Measurements from ENCODE around the gene REX1BD. TPM values are rescaled to one million over a fixed set of nuclear protein-coding genes. Genes with fewer than 3 reads are reported as not detected.
A peak's percentile ranks its signal among the peaks of the same experiment; 100 is the strongest.

The REX1BD gene
- total and polyA plus RNA-seq, 2 of the 13 experiments (the other 11 are each of a cell fraction or from before 2014, with no cell fraction given): 7.5 to 25.4 TPM

DNA sequence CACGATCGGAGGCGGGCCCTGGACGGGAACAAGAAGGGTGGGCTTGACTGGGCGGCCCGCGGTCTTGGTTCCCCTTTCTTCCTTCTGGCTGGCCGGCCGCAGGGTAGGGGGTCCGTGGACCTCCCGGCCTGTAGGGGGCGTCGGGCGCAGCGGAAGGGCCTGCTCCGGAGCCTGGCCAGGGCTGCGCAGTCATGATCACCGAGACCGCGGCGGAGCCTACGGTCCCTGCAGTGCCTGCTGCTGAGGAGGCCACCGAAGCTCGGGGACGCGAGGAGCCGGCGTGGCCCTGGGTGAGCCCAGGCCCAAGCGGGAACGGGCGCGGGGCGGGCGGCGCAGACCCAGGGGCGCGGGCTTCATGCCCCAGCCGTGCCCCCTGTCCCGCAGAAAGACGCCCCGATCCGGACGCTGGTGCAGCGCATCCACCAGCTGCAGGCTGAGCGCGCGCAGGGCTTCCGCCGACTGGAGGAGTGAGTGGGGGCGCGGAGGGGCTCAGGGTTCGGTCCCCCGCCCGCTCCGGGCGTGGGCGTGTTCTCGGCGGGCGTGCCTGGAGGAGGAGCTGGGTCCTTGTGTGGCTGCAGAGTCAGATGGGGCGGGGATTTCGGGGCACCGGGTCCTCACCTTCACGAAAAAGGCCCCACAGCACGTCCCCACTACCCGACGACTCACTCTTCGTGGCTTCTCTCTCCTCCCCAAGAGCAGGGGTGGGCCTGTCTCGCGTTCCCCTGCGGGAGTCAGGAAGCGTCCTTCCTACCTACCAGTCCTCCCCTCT lies at the start of gene REX1BD (continued):
- TF ChIP-seq, protein P1, sequence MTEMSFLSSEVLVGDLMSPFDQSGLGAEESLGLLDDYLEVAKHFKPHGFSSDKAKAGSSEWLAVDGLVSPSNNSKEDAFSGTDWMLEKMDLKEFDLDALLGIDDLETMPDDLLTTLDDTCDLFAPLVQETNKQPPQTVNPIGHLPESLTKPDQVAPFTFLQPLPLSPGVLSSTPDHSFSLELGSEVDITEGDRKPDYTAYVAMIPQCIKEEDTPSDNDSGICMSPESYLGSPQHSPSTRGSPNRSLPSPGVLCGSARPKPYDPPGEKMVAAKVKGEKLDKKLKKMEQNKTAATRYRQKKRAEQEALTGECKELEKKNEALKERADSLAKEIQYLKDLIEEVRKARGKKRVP (CRISPR knock-in tag; IDR thresholded peaks at IDR 0.05): peak in 1 of 2 experiments; percentile 3; a peak in 1 of 4 replicates
- TF ChIP-seq XBP1 (CRISPR knock-in tag; IDR thresholded peaks at IDR 0.05) (no peak), GATAD1 (CRISPR knock-in tag; IDR thresholded peaks at IDR 0.05) (peak; percentile 85), POGZ (CRISPR knock-in tag; IDR thresholded peaks at IDR 0.05) (peak; percentile 94), ARNT2 (CRISPR knock-in tag; IDR thresholded peaks at IDR 0.05; ENCODE audit: low read depth) (no peak; the same call in 1 of the 2 replicates), TP53 (CRISPR knock-in tag; conservative IDR thresholded peaks at IDR 0.05) (no peak), KDM5A (IDR thresholded peaks at IDR 0.05; ENCODE audit: borderline replicate concordance, low read length) (peak; percentile 50; the same call in 1 of the 2 replicates), KLF13 (CRISPR knock-in tag; IDR thresholded peaks at IDR 0.05) (no peak), THYN1 (CRISPR knock-in tag; IDR thresholded peaks at IDR 0.05; ENCODE audit: borderline replicate concordance, low read depth) (no peak), SP2 (CRISPR knock-in tag; IDR thresholded peaks at IDR 0.05) (0 out of 2 replicates have a peak, but pooled peaks have one; percentile 27), ZNF782 (CRISPR knock-in tag; IDR thresholded peaks at IDR 0.05; ENCODE audit: borderline replicate concordance) (peak; percentile 25; the same call in 1 of the 2 replicates), MLLT10 (CRISPR knock-in tag; IDR thresholded peaks at IDR 0.05) (no peak), ZKSCAN8 (CRISPR knock-in tag; IDR thresholded peaks at IDR 0.05; ENCODE audit: borderline replicate concordance) (no peak; the same call in 1 of the 2 replicates), ETV6 (CRISPR knock-in tag; conservative IDR thresholded peaks at IDR 0.05) (peak; percentile 80; the same call in 1 of the 2 replicates), MBNL3 (CRISPR knock-in tag; conservative IDR thresholded peaks at IDR 0.05) (no peak), NR2F1 (CRISPR knock-in tag; IDR thresholded peaks at IDR 0.05) (no peak), SALL1 (CRISPR knock-in tag; IDR thresholded peaks at IDR 0.05) (peak; percentile 59)
- TF ChIP-seq, protein P2, sequence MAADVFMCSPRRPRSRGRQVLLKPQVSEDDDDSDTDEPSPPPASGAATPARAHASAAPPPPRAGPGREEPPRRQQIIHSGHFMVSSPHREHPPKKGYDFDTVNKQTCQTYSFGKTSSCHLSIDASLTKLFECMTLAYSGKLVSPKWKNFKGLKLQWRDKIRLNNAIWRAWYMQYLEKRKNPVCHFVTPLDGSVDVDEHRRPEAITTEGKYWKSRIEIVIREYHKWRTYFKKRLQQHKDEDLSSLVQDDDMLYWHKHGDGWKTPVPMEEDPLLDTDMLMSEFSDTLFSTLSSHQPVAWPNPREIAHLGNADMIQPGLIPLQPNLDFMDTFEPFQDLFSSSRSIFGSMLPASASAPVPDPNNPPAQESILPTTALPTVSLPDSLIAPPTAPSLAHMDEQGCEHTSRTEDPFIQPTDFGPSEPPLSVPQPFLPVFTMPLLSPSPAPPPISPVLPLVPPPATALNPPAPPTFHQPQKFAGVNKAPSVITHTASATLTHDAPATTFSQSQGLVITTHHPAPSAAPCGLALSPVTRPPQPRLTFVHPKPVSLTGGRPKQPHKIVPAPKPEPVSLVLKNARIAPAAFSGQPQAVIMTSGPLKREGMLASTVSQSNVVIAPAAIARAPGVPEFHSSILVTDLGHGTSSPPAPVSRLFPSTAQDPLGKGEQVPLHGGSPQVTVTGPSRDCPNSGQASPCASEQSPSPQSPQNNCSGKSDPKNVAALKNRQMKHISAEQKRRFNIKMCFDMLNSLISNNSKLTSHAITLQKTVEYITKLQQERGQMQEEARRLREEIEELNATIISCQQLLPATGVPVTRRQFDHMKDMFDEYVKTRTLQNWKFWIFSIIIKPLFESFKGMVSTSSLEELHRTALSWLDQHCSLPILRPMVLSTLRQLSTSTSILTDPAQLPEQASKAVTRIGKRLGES (CRISPR knock-in tag; IDR thresholded peaks at IDR 0.05; ENCODE audit: borderline replicate concordance): no peak
- TF ChIP-seq, protein P3, sequence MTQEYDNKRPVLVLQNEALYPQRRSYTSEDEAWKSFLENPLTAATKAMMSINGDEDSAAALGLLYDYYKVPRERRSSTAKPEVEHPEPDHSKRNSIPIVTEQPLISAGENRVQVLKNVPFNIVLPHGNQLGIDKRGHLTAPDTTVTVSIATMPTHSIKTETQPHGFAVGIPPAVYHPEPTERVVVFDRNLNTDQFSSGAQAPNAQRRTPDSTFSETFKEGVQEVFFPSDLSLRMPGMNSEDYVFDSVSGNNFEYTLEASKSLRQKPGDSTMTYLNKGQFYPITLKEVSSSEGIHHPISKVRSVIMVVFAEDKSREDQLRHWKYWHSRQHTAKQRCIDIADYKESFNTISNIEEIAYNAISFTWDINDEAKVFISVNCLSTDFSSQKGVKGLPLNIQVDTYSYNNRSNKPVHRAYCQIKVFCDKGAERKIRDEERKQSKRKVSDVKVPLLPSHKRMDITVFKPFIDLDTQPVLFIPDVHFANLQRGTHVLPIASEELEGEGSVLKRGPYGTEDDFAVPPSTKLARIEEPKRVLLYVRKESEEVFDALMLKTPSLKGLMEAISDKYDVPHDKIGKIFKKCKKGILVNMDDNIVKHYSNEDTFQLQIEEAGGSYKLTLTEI (CRISPR knock-in tag; conservative IDR thresholded peaks at IDR 0.05): no peak
- TF ChIP-seq, protein P4, sequence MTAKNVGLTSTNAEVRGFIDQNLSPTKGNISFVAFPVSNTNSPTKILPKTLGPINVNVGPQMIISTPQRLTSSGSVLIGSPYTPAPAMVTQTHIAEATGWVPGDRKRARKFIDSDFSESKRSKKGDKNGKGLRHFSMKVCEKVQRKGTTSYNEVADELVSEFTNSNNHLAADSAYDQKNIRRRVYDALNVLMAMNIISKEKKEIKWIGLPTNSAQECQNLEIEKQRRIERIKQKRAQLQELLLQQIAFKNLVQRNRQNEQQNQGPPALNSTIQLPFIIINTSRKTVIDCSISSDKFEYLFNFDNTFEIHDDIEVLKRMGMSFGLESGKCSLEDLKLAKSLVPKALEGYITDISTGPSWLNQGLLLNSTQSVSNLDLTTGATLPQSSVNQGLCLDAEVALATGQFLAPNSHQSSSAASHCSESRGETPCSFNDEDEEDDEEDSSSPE (CRISPR knock-in tag; IDR thresholded peaks at IDR 0.05): peak; percentile 46
- TF ChIP-seq, protein P5, sequence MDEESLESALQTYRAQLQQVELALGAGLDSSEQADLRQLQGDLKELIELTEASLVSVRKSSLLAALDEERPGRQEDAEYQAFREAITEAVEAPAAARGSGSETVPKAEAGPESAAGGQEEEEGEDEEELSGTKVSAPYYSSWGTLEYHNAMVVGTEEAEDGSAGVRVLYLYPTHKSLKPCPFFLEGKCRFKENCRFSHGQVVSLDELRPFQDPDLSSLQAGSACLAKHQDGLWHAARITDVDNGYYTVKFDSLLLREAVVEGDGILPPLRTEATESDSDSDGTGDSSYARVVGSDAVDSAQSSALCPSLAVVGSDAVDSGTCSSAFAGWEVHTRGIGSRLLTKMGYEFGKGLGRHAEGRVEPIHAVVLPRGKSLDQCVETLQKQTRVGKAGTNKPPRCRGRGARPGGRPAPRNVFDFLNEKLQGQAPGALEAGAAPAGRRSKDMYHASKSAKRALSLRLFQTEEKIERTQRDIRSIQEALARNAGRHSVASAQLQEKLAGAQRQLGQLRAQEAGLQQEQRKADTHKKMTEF (CRISPR knock-in tag; IDR thresholded peaks at IDR 0.05): peak; percentile 93
